Measurements from ENCODE around the gene EMD.
A peak's percentile ranks its signal among the peaks of the same experiment; 100 is the strongest.

EMD gene

GRCh38 chrX:154351183-154352011, 27.7 kb upstream of the EMD start:
- CTCF ChIA-PET: no interaction called here
- H3K36me3 Mint-ChIP-seq: peaks cover 28% of the 10 kb centered on the region
- peak; percentile 46 for DNase-seq
- H3K4me3 Mint-ChIP-seq: no peak overlapping the region
- H3K27ac Mint-ChIP-seq: peak overlapping the region; percentile 83
- H3K27me3 Mint-ChIP-seq: no peaks in the 10 kb centered on the region
- H3K4me1 Mint-ChIP-seq: peaks cover 74% of the 10 kb centered on the region
- no peaks in the 10 kb centered on the region for H3K9me3 Mint-ChIP-seq

- Mint-ChIP-seq H3K36me3 (peaks cover 28% of the 10 kb centered on the region), H3K4me3 (no peak overlapping the region), H3K27me3 (no peaks in the 10 kb centered on the region), H3K4me1 (peaks cover 75% of the 10 kb centered on the region), H3K27ac (peak overlapping the region; percentile 83), H3K9me3 (no peaks in the 10 kb centered on the region)
- CTCF ChIA-PET: no interaction called here
- no peak for DNase-seq
Observed at GRCh38 chrX:154352012-154352401, 27.1 kb upstream of the EMD start.

- Mint-ChIP-seq H3K36me3 (peaks cover 25% of the 10 kb centered on the region), H3K9me3 (no peaks in the 10 kb centered on the region), H3K4me1 (peaks cover 72% of the 10 kb centered on the region), H3K4me3 (no peak overlapping the region), H3K27me3 (no peaks in the 10 kb centered on the region), H3K27ac (peak overlapping the region; percentile 83)
- no peak for DNase-seq
- CTCF ChIA-PET: no interaction called here
Observed at GRCh38 chrX:154352466-154352865, 26.6 kb upstream of the EMD start.

- DNase-seq: no peak
- Mint-ChIP-seq H3K4me3 (no peak overlapping the region), H3K4me1 (peaks cover 71% of the 10 kb centered on the region), H3K27ac (peak overlapping the region; percentile 65), H3K36me3 (peaks cover 24% of the 10 kb centered on the region), H3K27me3 (no peaks in the 10 kb centered on the region), H3K9me3 (no peaks in the 10 kb centered on the region)
- CTCF ChIA-PET: no interaction called here
Observed at GRCh38 chrX:154353172-154353843, 25.8 kb upstream of the EMD start.

- H3K27ac Mint-ChIP-seq: no peak overlapping the region
- no peaks in the 10 kb centered on the region for H3K27me3 Mint-ChIP-seq
- CTCF ChIA-PET: no interaction called here
- DNase-seq: no peak
- peaks cover 27% of the 10 kb centered on the region for H3K36me3 Mint-ChIP-seq
- H3K4me1 Mint-ChIP-seq: peaks cover 74% of the 10 kb centered on the region
- H3K9me3 Mint-ChIP-seq: no peaks in the 10 kb centered on the region
- H3K4me3 Mint-ChIP-seq: no peak overlapping the region
Observed at GRCh38 chrX:154354013-154354412, 25.1 kb upstream of the EMD start.

GRCh38 chrX:154354516-154354915, 24.6 kb upstream of the EMD start:
- Mint-ChIP-seq H3K36me3 (peaks cover 26% of the 10 kb centered on the region), H3K27me3 (no peaks in the 10 kb centered on the region)

GRCh38 chrX:154355094-154355775, 23.9 kb upstream of the EMD start:
- CTCF ChIA-PET: no interaction called here
- Mint-ChIP-seq H3K36me3 (peaks cover 25% of the 10 kb centered on the region), H3K27ac (no peak overlapping the region), H3K4me3 (no peak overlapping the region), H3K27me3 (no peaks in the 10 kb centered on the region), H3K4me1 (peaks cover 65% of the 10 kb centered on the region), H3K9me3 (no peaks in the 10 kb centered on the region)
- no peak for DNase-seq

More at GRCh38 chrX:154354516-154354915, 24.6 kb upstream of the EMD start:
- CTCF ChIA-PET: no interaction called here
- no peak for DNase-seq
- Mint-ChIP-seq H3K4me3 (no peak overlapping the region), H3K4me1 (peaks cover 73% of the 10 kb centered on the region), H3K27ac (no peak overlapping the region), H3K9me3 (no peaks in the 10 kb centered on the region)

GRCh38 chrX:154355776-154356140, 23.3 kb upstream of the EMD start:
- H3K27ac Mint-ChIP-seq: peak overlapping the region; percentile 64
- H3K9me3 Mint-ChIP-seq: no peaks in the 10 kb centered on the region
- H3K36me3 Mint-ChIP-seq: peaks cover 25% of the 10 kb centered on the region
- H3K27me3 Mint-ChIP-seq: no peaks in the 10 kb centered on the region
- CTCF ChIA-PET: no interaction called here
- peaks cover 60% of the 10 kb centered on the region for H3K4me1 Mint-ChIP-seq
- DNase-seq: peak; percentile 11
- H3K4me3 Mint-ChIP-seq: no peak overlapping the region

- CTCF ChIA-PET: no interaction called here
- Mint-ChIP-seq H3K27me3 (no peaks in the 10 kb centered on the region), H3K27ac (no peak overlapping the region), H3K36me3 (peaks cover 23% of the 10 kb centered on the region), H3K4me1 (peaks cover 52% of the 10 kb centered on the region), H3K9me3 (no peaks in the 10 kb centered on the region), H3K4me3 (no peak overlapping the region)
- DNase-seq: no peak
Observed at GRCh38 chrX:154356596-154356995, 22.5 kb upstream of the EMD start.

- no peak for DNase-seq
- Mint-ChIP-seq H3K27me3 (no peaks in the 10 kb centered on the region), H3K4me3 (no peak overlapping the region), H3K36me3 (peaks cover 21% of the 10 kb centered on the region), H3K4me1 (peaks cover 46% of the 10 kb centered on the region), H3K27ac (no peak overlapping the region), H3K9me3 (no peaks in the 10 kb centered on the region)
- CTCF ChIA-PET: no interaction called here
Observed at GRCh38 chrX:154357205-154357604, 21.9 kb upstream of the EMD start.

GRCh38 chrX:154358011-154358410, 21.1 kb upstream of the EMD start:
- H3K9me3 Mint-ChIP-seq: no peaks in the 10 kb centered on the region
- H3K27me3 Mint-ChIP-seq: no peaks in the 10 kb centered on the region
- H3K36me3 Mint-ChIP-seq: peaks cover 24% of the 10 kb centered on the region
- H3K4me1 Mint-ChIP-seq: peaks cover 42% of the 10 kb centered on the region
- no peak for DNase-seq
- peak overlapping the region; percentile 45 for H3K27ac Mint-ChIP-seq
- CTCF ChIA-PET: no interaction called here
- H3K4me3 Mint-ChIP-seq: no peak overlapping the region

GRCh38 chrX:154358829-154359228, 20.3 kb upstream of the EMD start:
- Mint-ChIP-seq H3K27ac (no peak overlapping the region), H3K4me3 (no peak overlapping the region), H3K27me3 (no peaks in the 10 kb centered on the region), H3K36me3 (peaks cover 19% of the 10 kb centered on the region), H3K4me1 (peaks cover 36% of the 10 kb centered on the region), H3K9me3 (no peaks in the 10 kb centered on the region)
- no peak for DNase-seq
- CTCF ChIA-PET: no interaction called here

- Mint-ChIP-seq H3K36me3 (peaks cover 19% of the 10 kb centered on the region), H3K9me3 (no peaks in the 10 kb centered on the region), H3K4me3 (no peak overlapping the region), H3K4me1 (peaks cover 31% of the 10 kb centered on the region), H3K27me3 (no peaks in the 10 kb centered on the region), H3K27ac (no peak overlapping the region)
- CTCF ChIA-PET: no interaction called here
- no peak for DNase-seq
Observed at GRCh38 chrX:154359362-154360154, 19.5 kb upstream of the EMD start.

- Mint-ChIP-seq H3K27ac (no peak overlapping the region), H3K27me3 (no peaks in the 10 kb centered on the region), H3K36me3 (peaks cover 22% of the 10 kb centered on the region), H3K4me3 (no peak overlapping the region), H3K4me1 (peaks cover 31% of the 10 kb centered on the region), H3K9me3 (no peaks in the 10 kb centered on the region)
- no peak for DNase-seq
- CTCF ChIA-PET: no interaction called here
Observed at GRCh38 chrX:154360155-154360713, 18.9 kb upstream of the EMD start.
